Stimulated activated naive CD8-positive, alpha-beta T cell treated with anti-CD3 and anti-CD28 coated beads, Interleukin-15, amount 100 ng/mL, for 72 hours (primary cell): Measurements from ENCODE around the gene DNAH9.

Experiments used
- ATAC-seq: fragments of 150-1000 bp; cut with Tn5 transposase; 2 replicates; pipeline ENCODE4 v1.10.0; 2021; ENCODE audit warnings: mild to moderate bottlenecking, moderate library complexity
- DNase-seq, 2 donors: peaks; one replicate each; pipeline ENCODE4 v3.0.0; 2021 to 2022
- H3K27ac Mint-ChIP-seq, 2 donors: one replicate each; pipeline ENCODE4 v1.8.0; 2022; ENCODE audit warnings: mild to moderate bottlenecking in 2 of 2, mixed read lengths in 2 of 2, moderate library complexity in 2 of 2
- H3K27me3 Mint-ChIP-seq: one replicate; pipeline ENCODE4 v1.8.0; 2022; ENCODE audit warnings: mixed read lengths
- H3K4me1 Mint-ChIP-seq: one replicate; pipeline ENCODE4 v1.8.0; 2022; ENCODE audit warnings: mild to moderate bottlenecking, mixed read lengths
- H3K4me3 Mint-ChIP-seq, 2 donors: one replicate each; pipeline ENCODE4 v1.8.0; 2022; ENCODE audit warnings: mild to moderate bottlenecking in 2 of 2, mixed read lengths in 2 of 2, moderate library complexity in 1 of 2
- H3K9me3 Mint-ChIP-seq, 2 donors: one replicate each; pipeline ENCODE4 v1.8.0; 2022; ENCODE audit warnings: mixed read lengths in 2 of 2

DNAH9 gene

DNA sequence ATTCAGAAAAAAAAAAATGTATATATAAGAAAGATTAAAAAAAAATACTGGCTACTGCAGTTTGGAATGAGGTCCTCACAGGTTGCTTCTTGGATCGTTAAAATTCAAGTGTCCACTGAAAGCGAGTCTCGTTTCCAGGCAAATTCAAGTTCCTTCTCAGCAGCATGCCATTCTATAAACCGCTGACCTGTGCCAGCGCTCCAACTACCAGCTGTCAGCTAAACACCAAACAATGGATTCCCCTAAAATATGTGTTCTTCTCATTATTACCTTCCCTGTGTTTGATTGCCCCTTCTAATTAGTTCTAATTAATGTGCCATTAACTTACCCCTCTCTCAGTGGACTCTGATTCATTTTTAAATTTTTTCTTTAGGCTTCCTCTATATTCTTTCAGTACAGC, 92.4 kb downstream of the DNAH9 start:
- Mint-ChIP-seq H3K4me3 (no peak overlapping the region), H3K27me3 (no peaks in the 10 kb centered on the region), H3K27ac (no peak overlapping the region), H3K9me3 (no peaks in the 10 kb centered on the region), H3K4me1 (no peaks in the 10 kb centered on the region)
- no peak for DNase-seq
- ATAC-seq: no peak

DNA sequence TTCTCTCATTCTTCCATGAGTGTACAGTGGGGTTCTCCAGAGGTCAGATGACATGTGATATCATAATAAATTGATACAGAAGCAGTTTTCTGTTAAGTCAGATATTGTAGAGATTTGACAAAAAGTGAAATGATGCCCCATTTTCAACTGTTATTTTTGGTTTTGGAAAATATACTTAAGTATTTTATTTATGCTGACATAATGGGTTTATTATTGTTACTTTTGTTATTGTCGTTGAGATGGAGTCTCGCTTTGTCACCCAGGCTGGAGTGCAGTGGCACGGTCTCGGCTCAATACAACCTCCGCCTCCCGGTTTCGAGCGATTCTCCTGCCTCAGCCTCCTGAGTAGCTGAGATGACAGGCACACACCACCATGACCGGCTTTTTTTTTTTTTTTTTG, 94.4 kb downstream of the DNAH9 start:
- H3K27me3 Mint-ChIP-seq: no peaks in the 10 kb centered on the region
- DNase-seq (no peak), ATAC-seq (no peak)
- H3K9me3 Mint-ChIP-seq: peaks cover 0 to 3% of the 10 kb centered on the region in 2 donors
- no peaks in the 10 kb centered on the region for H3K4me1 Mint-ChIP-seq
- no peak overlapping the region for H3K27ac Mint-ChIP-seq
- no peak overlapping the region for H3K4me3 Mint-ChIP-seq

DNA sequence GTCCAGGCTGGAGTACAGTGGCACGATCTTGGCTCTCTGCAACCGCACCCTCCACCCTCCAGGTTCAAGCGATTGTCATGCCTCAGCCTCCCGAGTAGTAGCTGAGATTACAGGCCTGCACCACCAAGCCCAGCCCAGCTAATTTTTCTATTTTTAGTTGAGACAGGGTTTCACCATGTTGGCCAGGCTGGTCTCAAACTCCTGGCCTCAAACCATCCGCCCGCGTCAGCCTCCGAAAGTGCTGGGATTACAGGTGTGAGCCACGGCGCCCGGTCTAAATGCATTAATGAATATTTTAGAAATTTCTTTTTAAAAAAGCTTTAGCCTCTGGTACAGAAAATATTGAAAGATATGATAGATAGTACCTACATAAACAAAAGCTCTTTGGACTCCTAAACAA, 95.0 kb downstream of the DNAH9 start:
- DNase-seq (no peak), ATAC-seq (no peak)
- peaks cover 0 to 4% of the 10 kb centered on the region in 2 donors for H3K9me3 Mint-ChIP-seq
- no peaks in the 10 kb centered on the region for H3K4me1 Mint-ChIP-seq
- H3K27me3 Mint-ChIP-seq: no peaks in the 10 kb centered on the region
- H3K4me3 Mint-ChIP-seq: no peak overlapping the region
- no peak overlapping the region for H3K27ac Mint-ChIP-seq

DNA sequence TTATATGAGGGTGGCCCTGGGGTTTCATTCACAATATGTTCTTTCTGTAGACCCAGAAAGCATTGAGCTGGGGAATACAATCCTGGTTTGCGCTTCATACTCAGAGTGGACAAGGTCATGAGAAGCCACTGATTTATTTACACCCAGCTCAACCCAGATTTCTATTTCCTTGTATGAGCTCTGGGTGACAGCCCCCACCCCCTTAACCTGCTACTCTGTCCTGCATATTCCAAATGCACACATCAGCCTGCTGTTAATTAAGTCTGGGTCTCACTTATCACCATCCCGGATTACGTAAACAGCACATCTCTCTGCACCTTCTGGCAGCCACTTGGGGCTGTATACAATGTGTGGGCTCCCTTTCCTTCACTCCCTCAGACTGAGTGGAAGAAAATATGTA, 102.4 kb downstream of the DNAH9 start:
- peaks cover 13 to 18% of the 10 kb centered on the region in 2 donors for H3K9me3 Mint-ChIP-seq
- H3K27ac Mint-ChIP-seq: no peak overlapping the region
- no peaks in the 10 kb centered on the region for H3K27me3 Mint-ChIP-seq
- DNase-seq (no peak), ATAC-seq (no peak)
- H3K4me1 Mint-ChIP-seq: no peaks in the 10 kb centered on the region
- H3K4me3 Mint-ChIP-seq: no peak overlapping the region

DNA sequence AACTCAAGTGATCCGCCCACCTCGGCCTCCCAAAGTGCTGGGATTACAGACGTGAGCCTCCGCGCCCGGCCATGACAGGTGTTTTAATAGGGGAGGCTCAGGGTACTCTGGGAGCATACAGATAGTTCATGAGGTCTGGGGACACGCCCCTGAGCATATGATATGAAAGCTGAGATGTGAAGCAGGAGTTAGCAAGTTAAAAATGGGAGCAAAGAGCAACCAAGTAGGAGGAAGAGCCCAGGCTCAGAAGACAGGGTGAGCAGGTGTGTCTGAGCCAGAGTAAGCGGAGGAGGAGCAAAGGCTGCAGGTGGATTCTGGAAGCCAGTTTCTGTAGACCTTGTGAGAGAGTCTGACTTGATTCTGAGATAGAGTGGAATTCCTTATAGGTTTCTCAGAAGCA, 103.6 kb downstream of the DNAH9 start:
- DNase-seq: no peak
- no peak for ATAC-seq
- no peak overlapping the region for H3K27ac Mint-ChIP-seq
- no peaks in the 10 kb centered on the region for H3K27me3 Mint-ChIP-seq
- H3K4me1 Mint-ChIP-seq: no peaks in the 10 kb centered on the region
- H3K4me3 Mint-ChIP-seq: no peak overlapping the region
- peaks cover 13 to 18% of the 10 kb centered on the region in 2 donors for H3K9me3 Mint-ChIP-seq

DNA sequence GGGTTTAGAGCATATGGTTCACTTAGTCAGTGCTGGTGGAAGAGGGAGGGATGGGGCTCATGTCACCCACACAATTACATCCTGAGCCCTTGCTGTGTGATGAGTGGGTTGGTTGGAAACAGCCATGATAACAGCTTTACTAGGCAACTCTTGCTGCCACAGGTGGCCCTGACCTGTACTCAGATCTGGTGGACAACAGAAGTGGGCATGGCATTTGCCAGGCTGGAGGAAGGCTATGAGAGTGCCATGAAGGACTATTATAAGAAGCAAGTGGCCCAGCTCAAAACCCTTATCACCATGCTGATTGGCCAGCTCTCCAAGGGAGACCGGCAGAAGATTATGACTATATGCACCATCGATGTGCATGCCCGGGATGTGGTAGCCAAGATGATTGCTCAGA, 105.8 kb downstream of the DNAH9 start:
- Mint-ChIP-seq H3K27me3 (no peaks in the 10 kb centered on the region), H3K27ac (no peak overlapping the region), H3K4me3 (no peak overlapping the region), H3K9me3 (peaks cover 9 to 18% of the 10 kb centered on the region in 2 donors), H3K4me1 (no peaks in the 10 kb centered on the region)
- DNase-seq: no peak
- ATAC-seq: no peak

DNA sequence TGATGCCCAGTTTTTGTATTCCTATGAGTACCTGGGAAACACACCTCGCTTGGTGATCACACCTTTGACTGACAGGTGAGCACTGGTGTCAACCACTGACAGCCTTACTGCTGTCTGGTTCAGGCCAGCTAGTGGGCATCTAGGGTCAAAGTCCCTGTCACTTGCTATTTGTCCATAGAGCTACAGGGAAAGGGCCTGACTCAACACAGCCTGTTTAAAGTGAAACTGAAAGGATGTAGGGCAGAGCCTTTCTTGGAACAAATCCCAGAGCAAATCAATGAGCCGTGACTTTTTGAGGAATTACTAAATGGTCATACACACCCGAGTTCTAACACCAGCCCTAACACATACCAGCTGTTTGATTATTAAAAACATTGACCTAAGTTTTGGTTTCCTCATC, 106.8 kb downstream of the DNAH9 start:
- Mint-ChIP-seq H3K9me3 (peaks cover 8 to 9% of the 10 kb centered on the region in 2 donors), H3K27ac (no peak overlapping the region), H3K4me3 (no peak overlapping the region), H3K4me1 (no peaks in the 10 kb centered on the region), H3K27me3 (no peaks in the 10 kb centered on the region)
- DNase-seq: no peak
- ATAC-seq: no peak

DNA sequence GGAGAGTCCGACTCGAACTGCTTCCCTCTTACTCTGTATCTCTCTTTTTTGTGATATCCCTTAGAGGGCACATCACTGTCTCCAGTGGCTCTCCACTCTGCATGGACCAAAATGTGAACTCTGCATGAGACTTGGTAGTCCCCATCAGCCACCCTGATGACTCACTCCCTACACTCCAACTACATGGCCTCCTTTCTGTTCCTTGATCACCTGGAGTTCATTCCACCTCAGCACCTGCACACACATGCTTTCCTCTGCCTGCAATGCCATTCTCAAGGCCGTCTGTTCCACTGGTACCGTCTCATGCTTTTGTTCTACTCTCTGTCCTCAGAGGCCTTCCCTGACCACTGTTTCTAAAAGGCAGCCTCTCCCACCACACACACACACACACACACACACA, 109.3 kb downstream of the DNAH9 start:
- Mint-ChIP-seq H3K27ac (no peak overlapping the region), H3K4me1 (no peaks in the 10 kb centered on the region), H3K9me3 (peaks cover under 1 to 6% of the 10 kb centered on the region in 2 donors), H3K4me3 (no peak overlapping the region), H3K27me3 (no peaks in the 10 kb centered on the region)
- DNase-seq (no peak), ATAC-seq (no peak)

DNA sequence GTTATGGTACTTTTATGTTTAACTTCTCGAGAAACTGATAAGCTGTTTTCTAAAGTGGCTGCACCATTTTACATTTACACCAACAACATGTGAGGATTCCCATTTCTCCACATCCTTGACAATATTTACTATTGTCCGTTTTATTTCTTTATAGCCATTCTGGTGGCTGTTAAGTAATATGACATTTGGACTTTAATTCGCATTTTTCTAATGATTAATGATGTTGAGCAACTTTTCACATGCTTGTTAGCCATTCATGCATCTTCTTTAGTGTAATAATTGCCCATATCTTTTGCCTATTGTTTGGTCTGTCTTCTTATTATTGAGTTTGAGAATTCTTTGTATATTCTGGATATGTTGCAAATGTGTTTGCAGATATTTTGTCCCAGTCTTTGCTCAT, 114.2 kb downstream of the DNAH9 start:
- no peak overlapping the region for H3K4me3 Mint-ChIP-seq
- DNase-seq (no peak), ATAC-seq (no peak)
- H3K9me3 Mint-ChIP-seq: peaks cover 0 to 8% of the 10 kb centered on the region in 2 donors
- no peak overlapping the region for H3K27ac Mint-ChIP-seq
- H3K4me1 Mint-ChIP-seq: no peaks in the 10 kb centered on the region
- H3K27me3 Mint-ChIP-seq: peaks cover 9% of the 10 kb centered on the region

DNA sequence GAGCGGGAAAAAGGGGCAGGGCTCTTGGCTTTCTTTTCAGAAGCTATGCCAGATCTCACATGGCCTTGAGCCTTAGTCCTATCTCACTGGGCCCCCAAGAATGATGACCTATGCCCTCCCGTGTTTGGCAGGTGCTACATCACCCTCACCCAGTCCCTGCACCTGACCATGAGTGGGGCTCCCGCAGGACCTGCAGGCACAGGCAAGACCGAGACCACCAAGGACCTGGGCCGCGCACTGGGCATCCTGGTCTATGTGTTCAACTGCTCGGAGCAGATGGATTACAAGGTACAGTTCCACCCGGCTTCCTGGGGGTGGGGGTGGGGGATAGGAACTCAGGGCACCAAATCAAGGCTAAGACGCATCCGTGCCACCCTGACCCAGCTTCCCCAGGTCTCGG, 120.9 kb downstream of the DNAH9 start:
- Mint-ChIP-seq H3K27ac (peak overlapping the region in 1 of 2 donors; percentile 51), H3K9me3 (peaks cover 2 to 8% of the 10 kb centered on the region in 2 donors), H3K4me1 (no peaks in the 10 kb centered on the region), H3K27me3 (peaks cover 9% of the 10 kb centered on the region), H3K4me3 (no peak overlapping the region)
- ATAC-seq (no peak), DNase-seq (no peak)

DNA sequence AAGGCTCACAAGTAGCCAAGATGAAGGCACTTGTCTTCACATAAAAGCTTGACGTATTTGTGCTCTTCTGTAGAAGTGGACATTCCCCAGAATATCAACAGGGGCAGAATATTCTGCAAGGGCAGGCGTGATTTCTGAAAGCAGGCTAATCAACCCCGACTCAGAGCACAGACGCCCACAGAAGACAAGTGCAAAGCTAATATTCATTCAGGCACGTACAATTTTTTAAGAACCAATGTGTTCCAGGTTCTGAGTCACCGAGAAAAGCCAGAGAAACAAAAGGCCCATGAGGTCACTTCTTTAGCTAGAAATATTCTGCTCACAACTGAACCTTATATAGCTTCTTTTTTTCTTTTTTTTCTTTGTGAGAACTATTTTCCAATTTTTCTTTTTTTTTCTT, 121.6 kb downstream of the DNAH9 start:
- DNase-seq: no peak

DNA sequence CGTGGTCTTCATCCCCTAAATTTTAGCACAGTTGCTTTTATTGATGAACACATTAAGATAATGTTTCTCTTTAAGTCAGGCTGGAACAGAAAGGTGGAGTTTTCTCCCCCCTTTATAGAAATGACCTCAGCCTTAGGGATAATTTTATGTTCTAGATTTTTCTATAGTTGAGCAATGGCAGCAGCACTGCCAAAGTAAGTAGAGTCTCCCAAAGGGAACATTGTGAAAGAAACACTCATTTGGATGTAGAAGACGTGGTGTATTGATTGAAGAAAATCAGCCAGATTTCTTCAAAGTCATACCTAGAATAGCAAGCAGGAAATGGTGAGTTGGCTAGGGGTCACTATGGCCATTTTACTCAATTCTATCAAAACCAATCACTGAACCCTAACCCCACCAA, 122.5 kb downstream of the DNAH9 start:
- H3K27ac Mint-ChIP-seq: no peak overlapping the region
- peaks cover 9% of the 10 kb centered on the region for H3K27me3 Mint-ChIP-seq
- DNase-seq: no peak
- no peaks in the 10 kb centered on the region for H3K4me1 Mint-ChIP-seq
- no peak overlapping the region for H3K4me3 Mint-ChIP-seq
- no peak for ATAC-seq
- peaks cover 5 to 10% of the 10 kb centered on the region in 2 donors for H3K9me3 Mint-ChIP-seq

More for the DNA sequence above, 121.6 kb downstream of the DNAH9 start:
- Mint-ChIP-seq H3K27ac (no peak overlapping the region), H3K4me3 (no peak overlapping the region), H3K9me3 (peaks cover 4 to 8% of the 10 kb centered on the region in 2 donors), H3K27me3 (peaks cover 9% of the 10 kb centered on the region), H3K4me1 (no peaks in the 10 kb centered on the region)
- no peak for ATAC-seq

DNA sequence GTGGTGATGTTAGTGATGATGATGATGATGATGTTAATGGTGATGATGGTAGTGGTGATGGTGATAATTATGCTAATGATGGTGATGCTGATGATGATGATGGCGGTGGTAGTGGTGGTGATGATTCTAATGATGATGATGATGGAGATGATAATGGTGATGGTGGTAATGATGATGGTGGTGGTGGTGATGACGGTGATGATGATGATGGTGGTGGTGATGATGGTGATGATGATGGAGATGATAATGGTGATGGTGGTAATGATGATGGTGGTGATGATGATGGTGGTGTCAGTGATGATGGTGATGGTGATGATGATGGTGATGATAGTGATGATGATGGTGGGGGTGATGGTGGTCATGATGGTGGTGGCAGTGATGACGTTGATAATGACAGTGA, 132.5 kb downstream of the DNAH9 start:
- no peak for DNase-seq
- Mint-ChIP-seq H3K27ac (no peak overlapping the region), H3K9me3 (peaks cover 4 to 5% of the 10 kb centered on the region in 2 donors), H3K4me3 (no peak overlapping the region), H3K4me1 (no peaks in the 10 kb centered on the region), H3K27me3 (no peaks in the 10 kb centered on the region)
- ATAC-seq: no peak

DNA sequence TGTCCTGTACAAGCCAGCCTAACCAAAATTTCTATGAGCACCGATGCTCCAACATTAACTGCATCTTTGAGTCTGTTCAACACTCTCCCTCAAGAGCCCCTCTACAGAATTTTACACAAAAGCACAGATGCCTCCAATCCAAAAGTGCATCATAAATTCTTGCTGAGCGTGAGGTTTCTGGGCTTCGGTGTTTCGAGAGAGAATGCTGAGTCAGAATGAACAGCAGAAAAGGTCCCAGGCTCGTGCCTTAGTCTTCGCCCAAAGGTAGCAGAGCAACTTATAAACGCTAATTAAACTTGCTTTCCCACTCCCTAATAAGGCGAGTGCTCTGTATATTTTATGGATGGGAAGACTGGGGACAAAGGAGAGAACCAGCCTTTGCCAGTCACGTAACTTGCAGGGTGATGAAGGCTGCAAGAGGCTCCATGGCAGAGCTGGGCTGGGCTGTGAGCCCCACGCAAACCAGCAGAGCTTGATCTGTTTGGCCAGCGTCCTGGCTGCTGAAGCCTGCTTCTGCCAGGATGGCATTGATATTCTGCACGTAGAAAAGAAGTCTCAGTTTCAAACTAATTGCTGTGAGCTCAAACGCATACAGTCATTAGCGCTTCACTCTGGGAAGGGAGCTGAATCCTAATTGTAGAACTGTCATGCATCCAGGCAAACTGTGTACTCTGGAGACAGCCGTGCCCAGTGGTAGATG, 138.5 kb downstream of the DNAH9 start:
- no peak for DNase-seq
- no peak for ATAC-seq
- Mint-ChIP-seq H3K9me3 (no peaks in the 10 kb centered on the region), H3K4me3 (no peak overlapping the region), H3K27me3 (no peaks in the 10 kb centered on the region), H3K27ac (peak overlapping the region in 1 of 2 donors; percentile 15), H3K4me1 (no peaks in the 10 kb centered on the region)

DNA sequence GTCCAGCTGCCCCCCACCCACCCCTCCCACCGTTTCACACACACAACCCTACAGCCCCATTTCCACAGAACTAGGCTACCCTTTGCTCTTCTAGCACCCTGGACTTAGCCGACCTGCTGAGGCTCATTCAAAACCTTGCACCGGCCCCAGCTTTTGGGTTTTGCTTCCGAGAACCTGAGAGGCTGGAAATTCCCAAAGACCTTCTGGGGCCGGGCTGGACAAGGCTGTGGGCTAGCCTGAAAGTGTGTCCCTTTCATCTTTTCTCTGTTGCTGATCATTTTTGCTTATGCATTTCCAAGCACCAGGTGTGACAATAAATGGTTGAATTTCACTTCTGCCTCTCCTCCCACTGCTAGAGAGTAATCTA, 139.0 kb downstream of the DNAH9 start:
- ATAC-seq (no peak), DNase-seq (no peak)
- H3K27ac Mint-ChIP-seq: no peak overlapping the region
- H3K4me3 Mint-ChIP-seq: no peak overlapping the region
- H3K9me3 Mint-ChIP-seq: no peaks in the 10 kb centered on the region
- H3K27me3 Mint-ChIP-seq: no peaks in the 10 kb centered on the region
- no peaks in the 10 kb centered on the region for H3K4me1 Mint-ChIP-seq

DNA sequence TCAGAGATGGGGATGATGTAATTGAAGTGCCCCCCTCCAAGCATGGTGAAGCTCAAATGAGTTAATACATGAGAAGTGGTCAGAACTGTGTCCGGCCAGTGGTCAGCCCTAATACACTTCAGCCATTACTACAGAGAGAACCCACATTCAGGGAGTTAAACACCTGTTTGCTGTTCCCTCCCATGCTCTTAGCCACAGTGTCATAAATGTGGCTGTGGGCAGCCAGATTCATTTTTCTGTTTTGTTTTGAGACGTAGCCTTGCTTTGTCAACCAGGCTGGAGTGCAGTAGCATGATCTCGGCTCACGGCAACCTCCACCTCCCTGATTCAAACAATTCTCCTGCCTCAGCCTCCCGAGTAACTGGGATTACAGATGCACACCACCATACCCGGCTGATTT, 139.9 kb downstream of the DNAH9 start:
- no peak for DNase-seq
- H3K27ac Mint-ChIP-seq: no peak overlapping the region
- H3K9me3 Mint-ChIP-seq: no peaks in the 10 kb centered on the region
- H3K4me3 Mint-ChIP-seq: no peak overlapping the region
- ATAC-seq: no peak
- no peaks in the 10 kb centered on the region for H3K27me3 Mint-ChIP-seq
- no peaks in the 10 kb centered on the region for H3K4me1 Mint-ChIP-seq

DNA sequence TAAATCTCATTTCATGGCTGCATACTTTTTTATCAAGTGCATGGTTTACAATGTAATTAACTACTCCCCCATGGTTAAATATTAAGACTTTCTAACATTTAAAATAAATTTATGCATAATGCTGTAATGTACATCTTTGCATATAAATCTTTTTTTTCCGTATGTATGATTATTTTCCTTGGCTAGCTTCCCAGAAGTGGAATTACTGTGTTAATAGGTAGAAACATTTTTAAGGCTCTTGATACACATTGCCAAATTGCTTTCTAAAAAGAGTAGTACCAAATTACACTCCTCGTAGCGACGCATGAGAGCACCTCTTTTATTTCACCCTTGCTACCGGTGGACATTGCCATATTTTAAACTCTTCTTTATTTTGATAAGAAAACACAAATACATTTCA, 141.1 kb downstream of the DNAH9 start:
- H3K27me3 Mint-ChIP-seq: no peaks in the 10 kb centered on the region
- ATAC-seq (no peak), DNase-seq (no peak)
- H3K9me3 Mint-ChIP-seq: peaks cover 0 to 2% of the 10 kb centered on the region in 2 donors
- peak overlapping the region in 1 of 2 donors; percentile 42 for H3K27ac Mint-ChIP-seq
- no peaks in the 10 kb centered on the region for H3K4me1 Mint-ChIP-seq
- H3K4me3 Mint-ChIP-seq: no peak overlapping the region
